GM23248 (cell line): ENCODE results near the gene SLF2. TPM values are rescaled to one million over a fixed set of nuclear protein-coding genes. Genes with fewer than 3 reads are reported as not detected.

Experiments used
- DNase-seq: peaks from one replicate; pipeline ENCODE4 v3.0.0-alpha.2; 2015
- H2AFZ ChIP-seq: fragments of 200-600 bp; sonication (generic); 2 replicates; pipeline ENCODE4 v1.6.1; 2016; ENCODE audit warnings: antibody characterized with exemption
- H3F3A ChIP-seq: fragments of 200-600 bp; sonication (generic); 2 replicates; pipeline ENCODE4 v1.6.1; 2016; ENCODE audit warnings: mild to moderate bottlenecking, antibody characterized with exemption, mixed run types; ENCODE audit not compliant: insufficient read depth
- H3K27ac ChIP-seq: fragments of 200-600 bp; sonication (generic); 2 replicates; pipeline ENCODE4 v1.5.1; 2016; ENCODE audit warnings: mild to moderate bottlenecking
- H3K27me3 ChIP-seq: fragments of 200-600 bp; sonication (generic); replicated peaks from 2 replicates; pipeline ENCODE4 v1.6.1; 2016; ENCODE audit warnings: mild to moderate bottlenecking; ENCODE audit not compliant: insufficient read depth
- H3K36me3 ChIP-seq: fragments of 200-600 bp; sonication (generic); 2 replicates; pipeline ENCODE4 v1.6.1; 2016; ENCODE audit warnings: low read depth, mild to moderate bottlenecking
- H3K4me1 ChIP-seq: fragments of 200-600 bp; sonication (generic); 2 replicates; pipeline ENCODE4 v1.6.1; 2016; ENCODE audit warnings: mild to moderate bottlenecking; ENCODE audit not compliant: insufficient read depth
- H3K4me2 ChIP-seq: fragments of 200-600 bp; sonication (generic); one replicate; pipeline ENCODE4 v1.6.1; 2016; ENCODE audit warnings: mild to moderate bottlenecking; ENCODE audit not compliant: unreplicated experiment
- H3K4me3 ChIP-seq: fragments of 200-600 bp; sonication (generic); 2 replicates; pipeline ENCODE4 v1.5.1; 2016; ENCODE audit warnings: mild to moderate bottlenecking
- H3K79me2 ChIP-seq: fragments of 200-600 bp; sonication (generic); 2 replicates; pipeline ENCODE4 v1.6.1; 2016; ENCODE audit warnings: mild to moderate bottlenecking; ENCODE audit not compliant: insufficient read depth
- H3K9ac ChIP-seq: fragments of 200-600 bp; sonication (generic); 2 replicates; pipeline ENCODE4 v1.6.1; 2016; ENCODE audit warnings: mild to moderate bottlenecking
- H3K9me2 ChIP-seq: fragments of 200-600 bp; sonication (generic); 2 replicates; pipeline ENCODE4 v1.6.1; 2016; ENCODE audit warnings: mixed run types, mild to moderate bottlenecking, moderate library complexity; ENCODE audit not compliant: insufficient read depth
- H3K9me3 ChIP-seq: fragments of 200-600 bp; sonication (generic); one replicate; pipeline ENCODE4 v1.6.1; 2017; ENCODE audit warnings: low read depth
- H4K20me1 ChIP-seq: fragments of 200-600 bp; sonication (generic); 2 replicates; pipeline ENCODE4 v1.6.0; 2016; ENCODE audit not compliant: insufficient read depth
- EZH2 ChIP-seq: fragments of 200-600 bp; sonication (generic); IDR thresholded peaks from 2 replicates; pipeline ENCODE4 v1.6.1; 2018; ENCODE audit warnings: antibody characterized with exemption, mild to moderate bottlenecking; ENCODE audit not compliant: insufficient read depth, poor library complexity, severe bottlenecking
- EZH2phosphoT487 ChIP-seq: fragments of 200-600 bp; sonication (generic); IDR thresholded peaks from 2 replicates; pipeline ENCODE4 v1.6.1; 2018; ENCODE audit warnings: antibody characterized with exemption, moderate library complexity, mild to moderate bottlenecking, low read depth; ENCODE audit not compliant: insufficient read depth
- WGBS, 2 experiments: methylation state at CpG; one replicate each; pipeline ENCODE4 v1.1.6; 2015 to 2017; ENCODE audit warnings: low lambda C conversion rate in 2 of 2, low coverage in 1 of 2; ENCODE audit errors: missing lambda C conversion rate in 2 of 2; 5-methylcytosine and 5-hydroxymethylcytosine counted together
- in situ Hi-C: fragments of 300-500 bp; cut with MboI; formaldehyde crosslinking; loops from 2 replicates; pipeline ENCODE4 v1.15.0; 2020
- polyA plus RNA-seq: library from polyadenylated mRNA; unstranded; fragments of >200 nt; fragmentation: Nextera tagmentation; extraction: Ambion mirVana; gene quantifications from 2 replicates; pipeline ENCODE4 v1.2.1, GENCODE V29; 2016
- total RNA-seq: library from RNA; depleted of rRNA; stranded (reverse); fragments of >200 nt; shearing (Covaris generic); gene quantifications from 2 replicates; pipeline ENCODE4 v1.2.3, GENCODE V29; 2014

SLF2 gene
- total and polyA plus RNA-seq, 2 experiments from 2014 or later: 12.5 to 15.6 TPM

DNA sequence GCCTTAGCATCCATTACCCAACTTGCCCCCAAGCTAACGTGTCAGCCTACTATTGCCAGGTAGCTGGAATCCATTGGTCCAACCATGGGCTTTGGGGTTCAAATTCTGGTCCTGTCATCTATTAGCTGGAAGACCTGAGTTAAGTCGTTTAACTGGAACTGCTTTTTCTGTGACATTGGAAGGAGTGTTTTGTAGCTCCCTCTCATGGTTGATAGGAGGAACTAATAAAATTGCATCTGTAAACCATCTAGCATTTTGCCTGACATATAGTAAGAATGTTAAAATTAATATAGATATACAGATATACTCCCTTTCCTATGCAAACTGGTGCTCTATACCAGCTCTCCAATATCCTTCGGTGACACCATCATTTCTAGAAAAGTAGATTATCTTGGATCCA, 23.8 kb upstream of the SLF2 start:
- no peaks in the 10 kb centered on the region for H3K27me3 ChIP-seq
- H3K9me2 ChIP-seq: no peaks in the 10 kb centered on the region
- H3K27ac ChIP-seq: no peak overlapping the region
- H3F3A ChIP-seq: peaks cover 26% of the 10 kb centered on the region
- H3K4me1 ChIP-seq: peaks cover 21% of the 10 kb centered on the region
- TF ChIP-seq EZH2 (no peak), EZH2phosphoT487 (no peak)
- no peak overlapping the region for H3K4me3 ChIP-seq
- H2AFZ ChIP-seq: no peak overlapping the region
- no peaks in the 10 kb centered on the region for H3K36me3 ChIP-seq
- peak; percentile 31 for DNase-seq
- no peak overlapping the region for H3K9ac ChIP-seq
- no peaks in the 10 kb centered on the region for H3K79me2 ChIP-seq
- no peaks in the 10 kb centered on the region for H4K20me1 ChIP-seq
- 54 to 58% methylated on average over 3 of the region's 3 CpGs for WGBS, 2 experiments
- no peaks in the 10 kb centered on the region for H3K9me3 ChIP-seq
- in situ Hi-C loops: loop anchor here (25.0 kb wide), 1 partner anchor 552 kb away; the partner anchor contains the start of genes PKD2L1 and SCD
- no peak overlapping the region for H3K4me2 ChIP-seq

DNA sequence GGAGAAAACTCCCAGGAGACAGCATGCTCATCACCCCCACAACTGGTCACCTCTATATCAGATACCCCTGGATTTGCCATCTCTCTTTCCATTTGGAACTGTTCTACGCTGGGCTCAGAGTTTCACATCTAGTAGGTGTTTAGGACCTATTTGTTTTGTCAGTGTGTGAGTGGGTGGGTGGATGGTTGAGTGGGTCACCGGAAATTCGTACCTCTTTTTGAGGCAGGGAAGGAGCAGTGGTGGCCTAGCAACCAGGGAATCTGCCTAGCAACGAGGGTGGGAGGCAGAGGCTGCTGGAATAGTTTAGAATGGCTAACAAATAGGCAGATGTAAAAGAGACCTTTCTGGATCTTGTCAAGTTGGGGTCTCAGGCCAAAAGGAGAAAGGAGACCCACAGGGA, 23.2 kb upstream of the SLF2 start:
- in situ Hi-C loops: loop anchor here (25.0 kb wide), 1 partner anchor 552 kb away; the partner anchor contains the start of genes PKD2L1 and SCD
- Histone ChIP-seq H3K36me3 (no peaks in the 10 kb centered on the region), H3K9me3 (no peaks in the 10 kb centered on the region), H3K27me3 (no peaks in the 10 kb centered on the region), H3K27ac (no peak overlapping the region), H4K20me1 (no peaks in the 10 kb centered on the region), H3K4me3 (no peak overlapping the region), H3K9me2 (no peaks in the 10 kb centered on the region), H3K4me2 (no peak overlapping the region), H3F3A (peaks cover 26% of the 10 kb centered on the region), H3K9ac (no peak overlapping the region), H2AFZ (no peak overlapping the region), H3K79me2 (no peaks in the 10 kb centered on the region), H3K4me1 (peaks cover 21% of the 10 kb centered on the region)
- WGBS, 2 experiments: 34 to 44% methylated on average over 4 of the region's 4 CpGs
- DNase-seq: no peak
- TF ChIP-seq EZH2: no peak
- TF ChIP-seq EZH2phosphoT487: no peak

DNA sequence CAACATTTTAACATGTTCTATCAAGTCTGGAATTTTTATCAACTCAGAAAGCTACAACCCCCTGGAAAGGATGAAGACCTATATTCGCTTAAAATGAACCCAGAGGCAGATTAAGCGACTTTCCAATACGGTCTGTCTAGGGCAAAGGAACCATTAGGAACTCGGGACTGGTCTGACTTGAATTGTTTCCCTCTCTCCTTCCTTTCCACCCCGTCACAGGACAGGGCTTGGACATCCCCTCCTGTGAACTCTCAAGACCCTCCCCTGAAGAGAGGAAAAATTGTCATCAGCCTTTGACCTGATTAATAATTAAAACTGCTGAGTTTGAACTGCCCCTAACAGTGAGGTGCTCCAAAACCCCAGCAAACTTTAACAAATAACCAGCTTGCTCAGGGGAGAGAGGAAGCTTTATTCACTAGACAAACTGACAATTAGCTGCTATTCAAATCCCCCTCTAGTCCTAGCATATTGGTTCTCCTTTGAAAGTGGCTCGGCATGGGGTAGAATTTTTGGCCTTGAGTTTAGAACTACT, 22.6 kb upstream of the SLF2 start:
- H3K27me3 ChIP-seq: no peaks in the 10 kb centered on the region
- H3K4me3 ChIP-seq: peak overlapping the region; percentile 11; the same call in 1 of the 2 replicates
- peak overlapping the region; percentile 43 for H3K27ac ChIP-seq
- no peaks in the 10 kb centered on the region for H3K36me3 ChIP-seq
- no peaks in the 10 kb centered on the region for H3K9me3 ChIP-seq
- DNase-seq: no peak
- TF ChIP-seq EZH2 (no peak), EZH2phosphoT487 (no peak)
- H3K9me2 ChIP-seq: no peaks in the 10 kb centered on the region
- H3K4me2 ChIP-seq: peak overlapping the region; percentile 46
- 73 to 74% methylated on average over 6 of the region's 6 CpGs for WGBS, 2 experiments
- H4K20me1 ChIP-seq: no peaks in the 10 kb centered on the region
- H2AFZ ChIP-seq: no peak overlapping the region
- peaks cover 21% of the 10 kb centered on the region for H3K4me1 ChIP-seq
- in situ Hi-C loops: loop anchor here (25.0 kb wide), 1 partner anchor 553 kb away; the partner anchor contains the start of genes PKD2L1 and SCD
- H3K79me2 ChIP-seq: no peaks in the 10 kb centered on the region
- H3F3A ChIP-seq: peaks cover 26% of the 10 kb centered on the region
- H3K9ac ChIP-seq: no peak overlapping the region

DNA sequence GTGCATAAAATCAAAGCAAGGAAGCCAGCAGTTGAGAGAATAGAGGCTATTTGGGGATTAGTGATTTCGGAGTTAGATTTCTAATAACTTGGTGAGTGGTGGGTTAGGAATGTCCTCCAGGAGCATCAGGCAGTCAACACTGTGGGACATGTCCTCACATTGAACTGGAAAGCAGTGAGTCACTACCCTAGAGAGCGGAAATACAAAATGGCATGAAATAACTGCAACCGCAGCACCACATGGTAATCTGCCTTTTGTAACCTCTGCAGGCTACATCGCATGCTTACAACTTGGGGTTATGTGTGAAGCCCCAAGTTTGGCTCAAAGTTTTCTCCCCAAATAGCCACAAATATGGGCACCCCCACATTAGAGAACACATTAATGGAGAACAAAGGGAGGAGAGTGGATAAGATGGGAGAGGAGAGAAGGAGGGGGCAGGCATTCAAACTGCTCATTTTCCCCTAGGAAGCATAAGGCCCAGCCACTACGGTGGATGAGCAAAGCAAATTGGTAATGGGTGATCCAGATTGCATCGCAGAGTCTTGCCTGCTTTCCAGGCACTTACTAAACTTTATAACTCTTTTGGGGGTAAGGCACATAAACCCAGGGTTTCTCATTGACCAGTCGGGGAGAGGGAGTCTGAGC, 22.0 kb upstream of the SLF2 start:
- Histone ChIP-seq H3K9me3 (no peaks in the 10 kb centered on the region), H3K4me1 (peaks cover 21% of the 10 kb centered on the region), H3K27ac (peak overlapping the region; percentile 51), H3K79me2 (no peaks in the 10 kb centered on the region), H3K36me3 (no peaks in the 10 kb centered on the region), H3K27me3 (no peaks in the 10 kb centered on the region), H3F3A (peaks cover 26% of the 10 kb centered on the region), H3K4me2 (peak overlapping the region; percentile 46), H4K20me1 (no peaks in the 10 kb centered on the region), H2AFZ (0 out of 2 replicates have a peak overlapping the region, but pooled peaks have one; percentile 40), H3K9ac (no peak overlapping the region), H3K4me3 (peak overlapping the region; percentile 11; the same call in 1 of the 2 replicates), H3K9me2 (no peaks in the 10 kb centered on the region)
- 16% methylated on average over 7 of the region's 7 CpGs for WGBS, 2 experiments
- in situ Hi-C loops: loop anchor here (25.0 kb wide), 1 partner anchor 553 kb away; the partner anchor contains the start of genes PKD2L1 and SCD
- peak; percentile 97 for DNase-seq
- TF ChIP-seq EZH2phosphoT487 (peak; percentile 77; the same call in 1 of the 2 replicates), EZH2 (no peak)
